Lower leg skin (tissue), 3 donors: ENCODE measurements around the gene EDN1.

Source experiments
- CTCF ChIP-seq, 3 donors: fragments of 450-650 bp; IDR thresholded peaks; one replicate each; pipeline ENCODE4 v1.5.1; 2016; ENCODE audit warnings: antibody characterized with exemption in 3 of 3, mild to moderate bottlenecking in 3 of 3, moderate library complexity in 2 of 3
- POLR2A ChIP-seq, 2 donors: fragments of 450-650 bp; IDR thresholded peaks; one replicate each; pipeline ENCODE4 v1.6.1; 2016 to 2017; ENCODE audit warnings: antibody characterized with exemption in 2 of 2, mild to moderate bottlenecking in 1 of 2, moderate library complexity in 1 of 2

DNA sequence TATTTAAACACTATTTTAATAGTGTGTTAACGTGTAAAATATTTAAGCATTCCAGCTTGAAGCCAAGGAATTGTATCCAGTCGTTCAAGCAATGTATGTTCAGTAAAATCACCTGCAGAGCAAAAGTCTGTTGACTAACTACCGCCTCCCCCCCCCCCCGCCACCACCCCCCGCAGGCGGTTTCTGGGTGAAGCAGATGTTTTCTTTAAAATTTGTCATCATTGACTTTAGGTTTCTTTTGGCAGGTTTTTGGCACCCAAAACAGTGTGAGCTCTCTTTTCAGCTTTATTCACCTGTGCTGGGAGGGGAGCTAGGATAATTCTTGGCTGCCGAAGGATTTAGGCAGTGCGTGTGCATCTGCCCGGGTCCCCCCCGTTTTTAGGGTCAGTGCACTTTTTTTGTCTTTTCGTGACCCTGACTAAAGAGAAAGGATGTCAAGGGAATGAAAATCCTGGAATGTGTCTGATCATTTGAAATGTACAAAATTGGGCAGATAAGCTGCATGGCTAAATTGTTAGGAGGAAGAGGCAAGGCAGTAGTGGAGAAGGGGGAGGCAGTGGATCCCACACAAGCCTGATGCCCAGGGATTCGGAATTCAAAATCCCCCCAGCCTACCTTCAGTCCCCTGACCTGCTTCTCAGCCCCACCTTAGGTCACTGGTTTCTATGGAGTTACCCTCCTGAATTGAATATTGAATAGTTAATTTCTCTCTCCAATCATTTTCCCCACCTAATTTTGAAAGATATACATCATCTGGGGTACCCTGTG lies 1.1 kb downstream of the EDN1 start:
- TF ChIP-seq POLR2A (IDR thresholded peaks at IDR 0.05) (no peak), CTCF (IDR thresholded peaks at IDR 0.05) (no peak)
